H4 (cell line): ENCODE measurements around the gene P4HA2. TPM values are rescaled to one million over a fixed set of nuclear protein-coding genes. Genes with fewer than 3 reads are reported as not detected.
"Not testable (repeated sequence)": the region's sequence is repeated elsewhere in the genome, so short reads cannot be mapped to it uniquely, and the experiment has no call there.

ENCODE experiments used
- DNase-seq: peaks from one replicate; pipeline ENCODE4 v3.0.0-alpha.2; 2015; ENCODE audit warnings: low spot score
- total RNA-seq: library from RNA; depleted of rRNA; stranded (reverse); fragments of >200 nt; shearing (Covaris generic); gene quantifications from 2 replicates; pipeline ENCODE4 v1.2.3, GENCODE V29; 2014

P4HA2 gene
- total RNA-seq, 1 experiment from 2014 or later, result 83.5 TPM

DNA sequence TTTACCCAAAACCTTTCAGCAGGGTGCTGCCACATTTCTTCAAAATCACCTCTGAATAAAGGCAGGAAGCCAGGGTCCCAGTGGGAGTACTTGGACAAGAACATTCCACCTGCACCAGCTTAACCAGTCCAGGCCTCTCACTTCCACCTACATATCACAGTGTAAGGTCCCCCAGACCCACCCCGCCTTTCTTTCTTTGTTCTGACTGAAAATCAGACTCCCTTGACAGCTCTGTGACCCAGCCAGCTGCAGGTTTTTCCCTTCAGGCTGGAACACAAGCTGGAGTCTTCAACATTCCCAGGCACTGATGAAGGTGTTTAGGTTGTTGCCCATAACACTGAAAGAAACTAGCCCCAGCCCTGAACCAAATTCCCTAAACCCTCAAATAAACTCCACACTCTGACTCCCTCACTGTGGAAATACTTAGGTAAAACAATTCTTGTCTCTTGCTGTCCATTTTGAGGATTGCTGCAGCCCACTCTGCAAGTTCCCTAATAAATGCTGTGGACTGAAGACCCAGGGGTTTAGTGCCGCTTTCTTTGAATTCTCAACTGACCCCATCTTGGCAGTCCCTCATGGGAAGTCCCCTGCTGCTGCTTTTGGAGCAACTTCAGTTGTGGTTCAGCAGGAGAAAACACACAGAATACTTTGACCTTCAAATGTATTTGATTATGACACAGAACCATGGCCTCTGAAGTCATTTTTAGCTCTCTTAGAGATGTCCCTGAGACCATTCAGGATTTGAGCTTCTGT, 24.8 kb downstream of the P4HA2 start:
- no peak for DNase-seq

DNA sequence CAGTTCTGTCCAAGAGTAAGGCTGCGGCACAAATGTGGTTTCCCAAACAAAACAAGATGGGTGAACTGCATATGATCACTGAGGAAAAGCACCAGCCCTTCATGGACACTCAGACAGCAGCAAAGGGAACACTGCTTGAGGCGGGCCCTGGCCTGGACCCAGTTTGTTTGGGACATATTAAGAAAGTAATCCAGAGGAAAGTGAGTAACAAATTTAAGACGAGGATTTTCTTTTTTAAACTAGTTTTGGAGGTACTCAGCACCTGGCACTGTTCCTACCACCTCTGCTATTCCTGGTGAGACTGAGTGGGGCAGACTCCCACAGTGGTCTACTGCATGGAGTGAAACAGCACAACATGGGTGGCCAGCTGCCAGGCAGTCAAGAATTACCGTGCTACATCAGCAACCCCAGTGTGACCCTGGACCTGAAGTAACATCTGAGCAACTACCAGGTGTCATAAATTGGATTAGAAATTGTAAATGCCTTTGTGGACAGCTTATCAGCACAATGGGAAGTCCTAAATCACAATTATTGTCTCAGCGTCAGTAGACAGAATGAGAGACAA, 28.5 kb downstream of the P4HA2 start:
- DNase-seq, result no peak

DNA sequence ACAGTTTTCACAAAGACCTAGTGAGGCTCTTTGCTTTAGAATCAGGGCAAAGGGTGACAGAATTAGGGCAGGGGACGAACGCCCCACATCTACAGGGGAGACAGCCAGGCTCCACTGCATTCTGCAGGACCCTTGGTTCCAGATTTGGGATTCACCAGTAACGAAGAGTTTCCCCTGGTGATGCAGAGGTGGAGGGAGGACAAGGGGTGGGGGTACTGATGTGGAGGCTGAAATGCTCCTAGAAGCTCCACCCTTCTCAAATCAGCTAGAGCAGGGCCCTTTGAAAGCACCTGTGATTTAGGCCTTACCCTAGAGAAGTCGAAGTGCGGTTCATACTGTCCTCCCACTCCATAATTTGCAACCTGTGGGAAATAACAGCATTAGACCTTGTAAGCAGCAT, 29.1 kb downstream of the P4HA2 start:
- DNase-seq, result no peak

DNA sequence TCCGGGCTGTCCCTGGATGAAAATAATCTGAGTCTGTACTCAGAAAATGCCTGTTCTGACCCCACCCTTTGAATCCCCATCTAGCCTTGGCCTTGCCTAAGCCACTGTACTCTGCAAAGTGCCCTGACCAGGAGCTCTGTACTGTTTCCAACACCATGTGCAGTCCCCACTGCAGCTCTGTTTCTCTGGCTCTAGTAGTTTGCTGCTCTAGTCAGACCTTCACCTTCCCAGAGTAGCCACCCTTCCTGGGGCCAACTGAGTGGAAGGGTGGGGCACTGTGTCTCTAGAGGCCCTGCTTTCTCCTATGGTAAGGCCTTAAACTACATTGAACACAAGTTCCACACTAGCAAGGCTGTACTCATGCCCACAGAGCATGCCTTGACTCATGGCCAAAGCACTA, 31.9 kb downstream of the P4HA2 start:
- no peak for DNase-seq

DNA sequence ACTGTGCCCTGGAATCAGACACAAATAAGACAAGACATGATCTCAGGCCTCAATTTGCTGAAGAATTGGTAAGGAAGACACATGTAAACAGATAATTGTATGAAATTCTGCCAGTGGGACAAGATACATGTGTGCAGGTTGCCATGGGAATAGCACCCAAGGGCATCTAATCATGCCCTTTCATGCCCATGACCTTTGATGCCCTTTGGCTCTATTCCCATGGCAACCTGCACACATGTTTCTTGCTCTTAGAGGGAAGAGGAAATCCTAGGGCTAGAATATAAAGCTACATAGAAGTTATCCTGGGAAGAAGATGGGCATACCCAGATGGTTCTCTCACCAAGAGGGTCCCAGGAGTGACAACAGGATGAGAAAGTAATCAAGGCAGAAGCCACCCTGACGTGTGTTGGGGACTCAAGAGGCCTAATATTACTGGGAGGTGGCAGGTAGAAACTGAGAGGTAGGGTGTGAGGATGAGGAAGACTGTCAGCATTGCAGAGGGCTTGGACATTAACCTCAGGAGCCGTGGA, 34.4 kb downstream of the P4HA2 start:
- DNase-seq, result no peak

DNA sequence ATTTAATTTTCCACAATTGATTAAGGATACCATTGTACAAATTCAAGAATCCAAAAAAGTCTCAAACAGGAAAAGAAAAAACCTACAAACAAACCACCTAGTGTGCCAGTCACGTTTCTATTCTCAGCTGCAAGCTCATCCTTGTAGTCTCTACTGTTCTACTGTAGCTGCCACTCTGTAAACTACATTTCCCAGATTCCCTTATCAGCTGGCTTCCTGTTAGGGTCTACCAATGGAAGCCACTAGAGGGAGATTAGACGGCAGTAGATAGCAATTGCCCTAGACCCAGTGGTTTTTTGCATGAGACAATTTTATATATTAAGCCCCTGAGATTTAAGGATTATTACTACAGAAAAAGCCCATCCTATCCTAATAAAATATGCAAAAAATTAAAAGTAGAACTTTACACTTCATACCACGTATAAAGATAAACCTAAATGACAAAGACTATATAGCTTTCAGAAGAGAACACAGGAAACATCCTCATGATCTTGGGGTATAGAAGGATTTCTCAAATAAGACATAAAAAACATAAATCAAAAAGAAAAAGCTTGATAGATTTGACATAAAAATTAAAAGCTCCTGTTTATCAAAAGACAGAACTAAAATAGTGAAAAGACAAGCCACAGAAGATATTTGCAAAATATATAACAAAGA, 37.4 kb downstream of the P4HA2 start:
- DNase-seq, result peak; percentile 78

DNA sequence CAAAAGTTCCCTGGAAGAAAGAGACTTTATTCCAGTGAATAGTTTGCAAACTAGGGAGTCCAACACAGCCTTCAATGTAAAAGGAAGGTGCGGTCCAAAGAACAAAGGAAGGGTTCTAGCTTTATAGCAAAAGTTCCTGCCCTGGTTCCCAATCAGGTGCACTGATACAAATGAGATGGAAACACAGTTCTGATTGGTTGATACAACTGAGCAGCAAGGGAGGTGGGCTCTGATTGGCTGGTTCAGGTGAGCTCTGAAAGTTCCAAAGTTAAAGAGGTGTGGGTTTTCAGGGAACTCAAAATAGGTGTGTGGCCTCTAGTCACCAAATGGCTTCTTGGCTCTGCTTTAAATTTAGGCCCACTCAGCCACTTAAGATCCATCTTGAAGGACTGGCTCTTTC, 43.1 kb downstream of the P4HA2 start:
- DNase-seq, result no peak

DNA sequence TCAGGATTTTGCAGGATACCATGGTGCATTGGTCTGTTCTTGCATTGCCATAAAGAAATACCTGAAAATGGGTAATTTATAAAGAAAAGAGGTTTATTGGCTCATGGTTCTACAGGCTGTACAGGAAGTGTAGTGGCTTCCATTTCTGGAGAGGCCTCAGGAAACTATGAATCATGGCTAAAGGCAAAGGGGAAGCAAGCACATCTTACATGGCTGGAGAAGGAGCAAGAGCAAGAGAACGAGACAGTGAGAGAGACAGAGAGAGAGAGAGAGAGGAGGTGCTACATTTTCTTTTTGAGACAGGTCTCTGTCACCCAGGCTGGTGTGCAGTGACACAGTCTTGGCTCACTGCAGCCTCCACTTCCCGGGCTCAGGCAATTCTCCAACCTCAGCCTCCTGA, 43.9 kb downstream of the P4HA2 start:
- no peak for DNase-seq

DNA sequence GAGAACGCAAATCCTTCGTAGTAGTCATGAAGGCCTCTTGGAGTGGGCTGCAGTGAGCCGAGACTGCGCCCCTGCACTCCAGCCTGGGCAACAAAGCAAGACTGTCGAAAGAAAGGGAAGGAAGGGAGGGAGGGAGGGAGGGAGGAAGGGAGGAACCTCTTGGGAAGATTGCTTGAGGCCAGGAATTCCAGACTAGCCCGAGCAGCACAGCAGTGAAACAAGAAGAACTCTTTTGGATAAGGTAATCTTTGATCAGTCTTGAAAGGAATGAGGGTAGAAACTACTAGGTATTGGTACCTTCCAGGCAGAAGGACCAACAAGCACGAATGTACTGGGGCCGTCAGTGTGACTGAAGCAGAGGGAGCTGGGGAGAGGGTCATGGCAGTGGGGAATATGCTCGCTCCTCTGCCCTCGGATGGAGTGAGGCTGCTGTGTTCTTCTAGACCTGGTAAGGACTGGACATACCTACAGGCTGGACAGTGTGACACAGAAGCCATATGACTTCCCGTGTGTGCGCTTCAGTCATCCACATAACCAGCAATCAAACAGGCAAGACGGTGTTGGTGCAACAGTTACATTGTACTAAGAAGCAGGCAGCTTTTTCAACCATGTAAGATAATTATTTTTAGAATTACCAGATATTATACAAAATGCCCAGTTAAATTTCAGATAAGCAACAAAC, 45.2 kb downstream of the P4HA2 start:
- DNase-seq, result no peak

DNA sequence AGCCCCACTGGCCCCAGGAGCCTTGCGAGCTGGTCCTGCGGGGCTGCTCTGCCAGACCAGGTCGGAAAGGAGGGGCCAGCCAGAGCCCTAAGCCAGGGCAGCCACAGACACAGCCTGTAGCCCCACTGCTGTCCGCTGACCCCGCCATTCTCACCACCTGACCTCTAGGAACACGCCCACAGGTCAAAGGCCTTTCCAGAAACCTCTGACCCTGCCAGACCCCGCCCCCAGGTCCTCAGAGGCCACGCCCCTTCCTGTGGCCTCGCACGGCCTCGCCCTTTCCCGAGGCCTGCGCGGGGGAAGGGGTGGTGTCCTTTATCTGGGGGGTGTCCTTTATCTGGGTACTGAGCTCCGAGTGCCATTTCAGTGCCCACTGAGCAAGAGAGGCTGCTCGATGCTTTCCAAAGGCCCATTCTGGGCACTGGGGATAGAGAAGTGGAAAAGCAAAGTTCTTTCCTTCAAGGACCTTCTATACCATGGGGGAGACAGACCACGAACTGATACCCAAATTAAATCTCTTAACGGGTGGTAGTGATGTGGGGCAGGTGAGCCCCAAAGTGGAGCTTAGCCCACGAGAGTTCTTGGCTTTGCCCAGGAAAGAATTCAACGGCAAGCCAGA, 46.5 kb downstream of the P4HA2 start:
- no peak for DNase-seq

DNA sequence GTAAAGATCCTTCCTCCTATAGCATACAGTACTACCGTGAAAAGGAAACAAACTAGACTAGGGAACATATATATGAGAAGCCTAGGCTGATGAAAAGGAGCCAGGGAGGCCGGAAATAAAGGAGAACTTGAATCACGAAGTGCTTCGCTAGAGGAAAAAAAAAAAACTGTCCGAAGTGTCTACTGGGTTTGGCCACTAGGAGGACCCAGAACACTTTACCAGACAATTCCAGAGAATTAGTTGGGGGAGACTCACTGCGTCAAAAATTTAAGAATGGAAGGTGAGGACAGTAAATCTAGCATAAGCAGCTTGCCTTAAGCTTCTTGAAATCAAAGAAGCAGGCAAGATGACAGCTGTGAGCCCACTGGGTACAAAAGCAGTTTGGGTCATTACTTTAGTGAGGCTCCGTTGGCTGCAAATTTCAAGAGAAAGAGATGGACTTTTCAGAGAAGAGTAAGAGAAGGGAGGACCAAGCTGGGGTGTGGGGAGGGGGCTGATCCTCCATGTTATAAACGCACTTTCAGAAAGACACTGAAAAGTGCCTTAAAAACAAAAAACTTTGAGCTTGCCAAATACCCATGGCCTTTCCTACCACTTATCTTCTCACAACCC, 47.4 kb downstream of the P4HA2 start:
- peak; percentile 66 for DNase-seq

DNA sequence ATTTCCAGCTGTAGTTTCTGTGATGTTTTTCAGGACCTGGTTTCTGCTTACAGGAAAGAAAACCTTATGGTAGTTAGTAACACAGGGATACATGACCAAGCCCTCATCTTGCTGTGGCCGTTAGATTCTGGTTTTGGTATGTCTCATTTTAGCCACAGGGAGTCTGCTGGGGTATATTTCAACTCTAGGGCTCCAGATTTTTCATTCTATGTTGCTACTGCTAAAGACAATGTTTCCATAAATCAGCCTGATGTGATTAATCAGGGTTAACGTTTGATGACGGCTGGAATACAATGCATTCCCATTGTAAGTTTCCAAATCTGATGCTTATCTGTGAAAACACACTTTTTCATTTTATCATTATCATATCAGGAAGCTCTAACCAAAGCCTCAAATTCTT, 48.2 kb downstream of the P4HA2 start:
- no peak for DNase-seq

DNA sequence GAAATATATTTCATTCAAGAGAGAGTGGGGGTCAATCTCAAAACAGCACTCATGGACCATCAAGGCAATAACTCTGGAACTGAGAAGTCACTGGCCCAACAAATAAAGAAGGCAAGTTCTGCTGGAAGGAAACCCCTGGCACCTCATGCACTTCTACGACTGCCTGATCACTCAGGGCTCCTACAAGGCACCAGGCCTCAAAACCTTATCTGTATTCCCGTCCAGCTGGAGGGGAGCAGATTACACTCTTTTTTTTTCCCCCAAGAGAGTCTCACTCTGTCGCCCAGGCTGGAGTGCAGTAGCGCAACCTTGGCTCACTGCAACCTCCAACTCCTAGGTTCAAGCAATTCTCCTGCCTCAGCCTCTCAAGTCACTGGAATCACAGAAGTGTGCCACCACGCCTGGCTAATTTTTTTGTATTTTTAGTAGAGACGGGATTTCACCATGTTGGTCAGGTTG, 49.9 kb downstream of the P4HA2 start:
- no peak for DNase-seq

DNA sequence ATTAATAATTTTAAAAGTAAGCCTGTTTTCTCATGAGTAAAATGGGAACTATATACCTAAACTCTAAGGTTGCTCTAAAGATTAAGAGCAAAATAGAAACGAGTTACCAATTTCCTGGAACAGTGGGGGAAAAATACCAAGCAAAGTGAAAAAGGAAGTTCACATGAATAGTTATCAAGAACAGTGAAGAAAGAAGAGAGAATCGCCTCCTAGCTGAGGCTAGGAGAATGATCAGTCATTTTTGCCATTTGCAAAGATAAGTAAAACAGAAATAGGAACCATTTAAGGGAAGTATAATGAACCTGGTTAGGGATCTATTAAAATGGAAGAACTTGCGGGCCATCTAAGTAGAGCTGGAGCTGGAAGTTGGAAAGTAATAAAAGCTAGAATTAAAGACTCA, 50.7 kb downstream of the P4HA2 start:
- DNase-seq, result no peak

DNA sequence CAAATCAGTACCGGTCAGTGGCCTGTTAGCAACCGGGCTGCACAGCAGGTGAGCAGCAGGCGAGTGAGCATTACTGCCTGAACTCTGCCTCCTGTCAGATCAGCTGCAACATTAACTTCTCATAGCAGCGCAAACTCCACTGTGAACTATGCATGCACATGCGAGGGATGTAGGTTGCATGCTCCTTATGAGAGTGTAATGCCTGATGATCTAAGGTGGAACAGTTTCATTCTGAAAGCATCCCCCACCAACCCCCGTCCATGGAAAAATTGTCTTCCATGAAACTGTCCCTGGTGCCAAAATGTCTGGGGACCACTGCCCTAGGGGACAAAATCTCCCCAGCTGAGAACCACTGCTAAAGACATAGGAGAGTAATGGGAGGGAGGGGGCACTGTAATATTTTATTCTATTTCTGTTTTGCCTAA, 51.1 kb downstream of the P4HA2 start:
- no peak for DNase-seq

DNA sequence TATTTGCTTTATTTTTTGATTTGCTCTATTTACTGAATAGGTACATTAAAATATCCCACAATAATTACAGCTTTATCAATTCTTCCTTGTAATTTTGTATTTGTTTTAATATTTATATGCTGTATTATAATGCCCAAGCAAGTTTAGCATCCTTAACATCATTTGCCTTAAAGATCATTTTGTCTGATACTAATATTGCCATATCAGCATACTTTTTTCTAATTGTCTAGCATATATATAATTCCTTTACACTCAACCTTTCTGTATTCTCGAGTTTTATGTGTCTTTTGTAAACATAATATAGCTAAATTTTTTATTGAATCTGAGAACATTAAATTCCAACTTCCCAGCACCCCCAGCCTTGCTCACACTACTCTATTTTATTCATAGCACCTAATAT, 64.7 kb downstream of the P4HA2 start:
- no peak for DNase-seq

DNA sequence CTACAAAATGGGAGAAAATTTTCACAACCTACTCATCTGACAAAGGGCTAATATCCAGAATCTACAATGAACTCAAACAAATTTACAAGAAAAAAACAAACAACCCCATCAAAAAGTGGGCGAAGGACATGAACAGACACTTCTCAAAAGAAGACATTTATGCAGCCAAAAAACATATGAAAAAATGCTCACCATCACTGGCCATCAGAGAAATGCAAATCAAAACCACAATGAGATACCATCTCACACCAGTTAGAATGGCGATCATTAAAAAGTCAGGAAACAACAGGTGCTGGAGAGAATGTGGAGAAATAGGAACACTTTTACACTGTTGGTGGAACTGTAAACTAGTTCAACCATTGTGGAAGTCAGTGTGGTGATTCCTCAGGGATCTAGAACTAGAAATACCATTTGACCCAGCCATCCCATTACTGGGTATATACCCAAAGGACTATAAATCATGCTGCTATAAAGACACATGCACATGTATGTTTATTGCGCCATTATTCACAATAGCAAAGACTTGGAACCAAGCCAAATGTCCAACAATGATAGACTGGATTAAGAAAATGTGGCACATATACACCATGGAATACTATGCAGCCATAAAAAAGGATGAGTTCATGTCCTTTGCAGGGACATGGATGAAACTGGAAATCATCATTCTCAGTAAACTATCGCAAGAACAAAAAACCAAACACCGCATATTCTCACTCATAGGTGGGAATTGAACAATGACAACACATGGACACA, 65.9 kb downstream of the P4HA2 start:
- not testable (repeated sequence) for DNase-seq

DNA sequence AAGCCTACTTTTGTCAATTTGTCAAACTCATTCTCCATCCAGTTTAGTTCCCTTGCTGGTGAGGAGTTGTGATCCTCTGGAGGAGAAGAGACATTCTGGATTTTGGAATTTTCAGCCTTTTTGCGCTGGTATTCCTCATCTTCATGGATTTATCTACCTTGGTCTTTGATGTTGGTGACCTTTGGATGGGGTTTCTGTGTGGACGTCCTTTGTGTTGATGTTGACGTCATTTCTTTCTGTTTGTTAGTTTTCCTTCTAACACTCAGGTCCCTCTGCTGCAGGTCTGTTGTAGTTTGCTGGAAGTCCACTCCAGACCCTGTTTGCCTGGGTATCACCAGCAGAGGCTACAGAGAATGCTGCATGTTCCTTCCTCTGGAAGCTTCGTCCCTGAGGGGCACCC, 71.2 kb downstream of the P4HA2 start:
- no peak for DNase-seq

DNA sequence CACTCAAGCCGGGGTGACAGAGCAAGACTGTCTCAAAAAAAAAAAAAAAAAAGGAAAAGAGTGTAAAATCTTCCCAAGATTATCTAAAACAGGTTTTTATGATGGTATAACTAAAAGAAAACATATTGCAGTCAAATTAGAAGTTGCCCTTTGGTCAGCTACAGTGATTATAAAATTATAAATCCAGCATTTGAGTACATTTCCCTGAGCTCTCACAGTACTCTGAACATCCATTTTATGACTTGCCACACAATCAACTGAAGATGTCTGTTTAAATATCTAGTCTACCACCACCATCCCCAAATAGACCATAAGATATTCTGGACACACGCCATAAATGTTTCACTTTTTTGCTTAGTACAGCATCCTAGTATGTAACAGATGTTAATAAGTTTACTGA, 77.1 kb downstream of the P4HA2 start:
- no peak for DNase-seq

DNA sequence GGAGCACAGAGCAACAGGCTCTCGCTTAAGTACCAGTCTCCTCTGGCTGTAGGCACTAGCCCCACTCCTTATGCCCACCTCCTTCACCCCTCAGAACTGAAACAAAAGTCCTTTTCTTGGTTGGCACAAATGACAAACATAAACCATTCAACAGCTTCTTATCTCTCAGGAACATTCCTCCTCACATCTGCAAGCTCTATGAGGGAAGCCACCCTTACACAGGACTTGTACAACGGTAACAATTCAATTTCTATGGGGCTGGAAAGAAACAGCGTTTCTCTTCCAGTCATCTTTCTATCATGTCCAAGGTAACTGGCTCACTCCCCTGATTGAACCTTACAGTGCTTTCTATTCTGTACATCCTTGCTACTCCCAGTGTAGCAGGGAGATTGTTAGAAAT, 80.0 kb downstream of the P4HA2 start:
- no peak for DNase-seq

DNA sequence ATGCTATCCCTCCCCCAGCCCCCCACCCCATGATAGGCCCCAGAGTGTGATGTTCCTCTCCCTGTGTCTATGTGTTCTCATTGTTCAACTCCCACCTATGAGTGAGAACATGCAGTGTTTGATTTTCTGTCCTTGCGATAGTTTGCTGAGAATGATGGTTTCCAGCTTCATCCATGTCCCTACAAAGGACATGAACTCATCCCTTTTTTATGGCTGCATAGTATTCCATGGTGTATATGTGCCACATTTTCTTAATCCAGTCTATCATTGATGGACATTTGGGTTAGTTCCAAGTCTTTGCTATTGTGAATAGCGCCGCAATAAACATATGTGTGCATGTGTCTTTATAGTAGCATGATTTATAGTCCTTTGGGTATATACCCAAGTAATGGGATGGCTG, 82.3 kb downstream of the P4HA2 start:
- DNase-seq, result not testable (repeated sequence)
